Omental fat pad (tissue), 4 donors: ENCODE measurements around the gene SIGLEC12. TPM values are rescaled to one million over a fixed set of nuclear protein-coding genes. Genes with fewer than 3 reads are reported as not detected.
"Not testable (repeated sequence)": the region's sequence is repeated elsewhere in the genome, so short reads cannot be mapped to it uniquely, and the experiment has no call there.

Source experiments
- ATAC-seq: fragments of 150-250 bp; one replicate; pipeline ENCODE4 v1.9.1; 2016; ENCODE audit warnings: mild to moderate bottlenecking, moderate library complexity; ENCODE audit not compliant: low FRiP score
- DNase-seq: peaks from one replicate; pipeline ENCODE4 v3.0.0-alpha.2; 2019; ENCODE audit warnings: low spot score
- total RNA-seq, 4 donors: library from RNA; depleted of rRNA; stranded (reverse); fragments of >200 nt; gene quantifications; one replicate each; pipeline ENCODE4 v1.1.0, GENCODE V29; 2016
- TF ChIP-seq, protein P1 (sequence below), 3 donors: fragments of 450-650 bp; IDR thresholded peaks; one replicate each; pipeline ENCODE4 v1.5.1; 2016 to 2017; ENCODE audit warnings: antibody characterized with exemption in 3 of 3, mild to moderate bottlenecking in 3 of 3, moderate library complexity in 2 of 3

The SIGLEC12 gene
- total RNA-seq, 4 donors from 2014 or later: 1.1 TPM; not detected in 2

DNA sequence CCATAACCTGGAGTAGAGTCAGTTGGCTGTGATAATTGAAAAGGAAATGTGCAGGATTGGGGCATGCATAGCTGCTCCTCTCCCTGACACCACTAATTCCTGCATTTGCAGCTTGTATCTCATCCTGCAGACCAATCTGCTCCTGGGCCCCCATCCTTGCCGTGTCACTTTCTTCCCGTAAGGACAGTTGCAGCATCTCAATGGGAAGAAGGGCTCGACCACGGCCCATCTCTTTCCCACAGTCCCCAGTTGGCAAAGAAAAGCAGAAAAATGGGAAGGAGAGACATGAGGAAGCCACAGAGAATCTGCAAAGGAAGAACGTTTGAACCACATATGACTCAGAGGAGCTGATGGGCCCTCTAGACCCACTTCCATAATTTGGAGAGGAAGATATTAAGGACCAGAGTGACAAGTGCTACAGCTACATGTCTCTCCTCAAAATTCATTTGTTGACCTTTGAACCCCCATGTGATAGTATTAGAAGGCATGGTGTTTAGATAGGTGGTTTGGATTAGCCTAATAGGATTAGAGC lies 1.8 kb upstream of the SIGLEC12 start:
- TF ChIP-seq, protein P1, sequence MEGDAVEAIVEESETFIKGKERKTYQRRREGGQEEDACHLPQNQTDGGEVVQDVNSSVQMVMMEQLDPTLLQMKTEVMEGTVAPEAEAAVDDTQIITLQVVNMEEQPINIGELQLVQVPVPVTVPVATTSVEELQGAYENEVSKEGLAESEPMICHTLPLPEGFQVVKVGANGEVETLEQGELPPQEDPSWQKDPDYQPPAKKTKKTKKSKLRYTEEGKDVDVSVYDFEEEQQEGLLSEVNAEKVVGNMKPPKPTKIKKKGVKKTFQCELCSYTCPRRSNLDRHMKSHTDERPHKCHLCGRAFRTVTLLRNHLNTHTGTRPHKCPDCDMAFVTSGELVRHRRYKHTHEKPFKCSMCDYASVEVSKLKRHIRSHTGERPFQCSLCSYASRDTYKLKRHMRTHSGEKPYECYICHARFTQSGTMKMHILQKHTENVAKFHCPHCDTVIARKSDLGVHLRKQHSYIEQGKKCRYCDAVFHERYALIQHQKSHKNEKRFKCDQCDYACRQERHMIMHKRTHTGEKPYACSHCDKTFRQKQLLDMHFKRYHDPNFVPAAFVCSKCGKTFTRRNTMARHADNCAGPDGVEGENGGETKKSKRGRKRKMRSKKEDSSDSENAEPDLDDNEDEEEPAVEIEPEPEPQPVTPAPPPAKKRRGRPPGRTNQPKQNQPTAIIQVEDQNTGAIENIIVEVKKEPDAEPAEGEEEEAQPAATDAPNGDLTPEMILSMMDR (IDR thresholded peaks at IDR 0.05): no peak
- ATAC-seq (no peak), DNase-seq (no peak)

DNA sequence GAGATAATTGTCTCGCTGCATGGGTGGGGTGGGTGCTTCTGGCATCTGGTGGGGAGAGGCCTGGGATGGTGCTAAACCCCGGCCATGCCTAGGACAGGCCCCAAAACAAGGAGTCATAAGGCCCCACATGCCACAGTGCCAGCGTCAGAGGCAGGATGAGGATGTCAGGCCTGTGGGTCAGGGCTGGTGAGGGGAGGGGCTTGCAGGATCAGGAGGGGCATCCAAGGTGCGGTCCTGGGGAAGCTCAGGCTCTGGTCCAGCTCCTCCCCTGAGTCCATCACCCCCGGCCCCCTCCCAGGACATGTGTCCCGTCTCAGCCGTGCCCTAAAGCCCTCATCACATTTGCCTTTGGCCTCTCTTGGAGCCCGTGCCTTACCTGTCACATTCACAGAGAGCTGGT lies 669 bp downstream of the SIGLEC12 start:
- DNase-seq, ATAC-seq: not testable (repeated sequence)

DNA sequence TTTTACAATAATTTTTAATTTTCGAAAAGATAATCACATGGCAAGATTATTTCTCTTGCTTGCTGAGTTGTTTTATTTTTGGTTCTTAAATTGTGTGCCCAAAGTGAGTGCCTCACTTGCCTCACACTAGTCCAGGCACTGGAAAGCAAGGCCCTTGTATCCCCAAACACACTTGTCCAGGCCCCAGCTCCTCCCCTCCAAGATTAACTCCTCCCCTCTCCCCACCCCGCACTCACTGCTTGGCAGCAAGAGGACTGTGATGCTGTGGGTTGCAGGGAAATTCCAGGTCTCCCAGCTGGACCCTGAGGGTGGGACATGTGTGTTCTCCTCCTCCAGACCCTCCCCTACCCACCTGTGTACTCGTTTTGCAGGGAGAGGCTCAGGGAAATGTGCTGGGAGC lies 3.9 kb downstream of the SIGLEC12 start:
- DNase-seq (no peak), ATAC-seq (no peak)
- TF ChIP-seq, protein P1 (IDR thresholded peaks at IDR 0.05): no peak

DNA sequence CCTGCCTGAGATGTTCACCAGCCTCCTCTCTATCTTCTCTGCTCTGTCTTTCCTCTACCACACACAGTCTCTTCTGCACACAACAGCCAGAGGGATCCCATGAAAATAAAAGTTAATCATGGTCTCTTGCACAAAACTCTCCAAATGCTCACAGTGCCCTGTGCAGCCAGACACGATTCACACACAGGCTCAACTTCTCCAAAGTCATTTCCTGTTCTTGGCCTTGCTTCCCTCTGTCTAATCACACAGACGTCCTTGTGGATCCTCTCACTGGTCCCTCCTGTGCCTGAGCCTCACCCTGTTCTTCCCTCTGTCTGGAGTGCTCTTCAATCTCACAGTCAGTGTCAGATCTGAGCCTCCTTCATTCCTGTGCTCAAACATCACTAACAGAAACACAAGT lies 7.8 kb downstream of the SIGLEC12 start:
- TF ChIP-seq, protein P1 (IDR thresholded peaks at IDR 0.05): no peak
- ATAC-seq (no peak), DNase-seq (no peak)

DNA sequence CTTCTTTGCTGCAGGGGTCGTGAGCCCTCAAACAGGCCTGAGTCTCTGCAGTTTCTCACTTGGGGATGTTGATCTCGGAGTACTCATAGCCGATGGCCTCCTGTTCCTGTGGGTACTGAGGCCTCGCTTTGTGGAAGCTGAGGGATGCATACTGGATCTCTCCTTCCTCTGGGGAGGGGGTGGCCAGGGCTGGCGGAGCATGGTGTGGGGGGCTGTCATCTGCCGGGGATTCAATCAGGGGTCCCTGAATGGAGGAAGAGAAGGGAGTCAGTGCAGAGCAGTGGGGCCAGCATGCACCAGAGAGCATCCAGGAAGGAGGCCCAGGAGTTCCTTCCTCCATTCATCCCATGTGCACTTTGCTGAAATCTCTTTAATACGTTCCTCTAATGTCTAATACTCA lies 10.0 kb downstream of the SIGLEC12 start:
- TF ChIP-seq, protein P1 (IDR thresholded peaks at IDR 0.05): no peak
- DNase-seq: no peak
- ATAC-seq: no peak

DNA sequence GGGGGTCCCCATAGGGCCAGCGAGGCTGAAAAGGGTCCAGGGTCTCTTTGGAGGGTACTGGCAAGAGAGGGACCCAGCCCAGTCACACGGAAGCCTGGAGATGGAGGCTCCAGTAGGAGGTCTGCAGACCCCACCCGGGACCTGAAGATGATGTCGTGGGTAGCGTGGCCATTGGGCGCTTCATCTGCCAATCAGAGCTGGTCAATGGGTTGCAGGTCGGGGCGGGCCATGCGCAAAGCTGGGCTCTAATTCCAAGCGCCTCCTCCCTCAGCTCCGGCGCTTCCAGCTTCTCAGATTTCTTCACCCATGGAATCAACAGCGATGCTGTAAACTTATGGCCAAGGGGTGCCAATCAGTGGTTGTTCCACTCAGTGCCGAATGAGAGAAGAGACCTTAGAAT lies 10.9 kb downstream of the SIGLEC12 start:
- ATAC-seq: no peak
- no peak for DNase-seq
- TF ChIP-seq, protein P1 (IDR thresholded peaks at IDR 0.05): no peak

DNA sequence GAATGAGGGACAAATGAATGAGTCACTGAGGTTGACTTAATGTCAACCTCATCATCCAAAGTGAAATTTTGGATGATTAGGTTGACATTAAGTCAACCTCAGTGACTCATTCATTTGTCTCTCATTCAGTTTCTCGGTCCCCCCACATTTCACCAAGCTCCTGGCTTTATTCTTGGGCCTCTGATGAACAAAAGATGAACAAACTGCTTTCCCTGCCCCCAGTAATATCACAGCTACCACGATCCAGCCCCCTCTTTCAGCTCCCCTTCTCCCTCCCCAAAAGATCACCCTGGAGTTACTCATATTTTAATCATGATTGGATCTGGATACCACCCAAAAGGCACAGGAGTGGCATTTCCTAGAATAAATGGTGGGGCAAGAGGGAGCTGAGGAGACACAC lies 12.5 kb downstream of the SIGLEC12 start:
- no peak for ATAC-seq
- TF ChIP-seq, protein P1 (IDR thresholded peaks at IDR 0.05): no peak

DNA sequence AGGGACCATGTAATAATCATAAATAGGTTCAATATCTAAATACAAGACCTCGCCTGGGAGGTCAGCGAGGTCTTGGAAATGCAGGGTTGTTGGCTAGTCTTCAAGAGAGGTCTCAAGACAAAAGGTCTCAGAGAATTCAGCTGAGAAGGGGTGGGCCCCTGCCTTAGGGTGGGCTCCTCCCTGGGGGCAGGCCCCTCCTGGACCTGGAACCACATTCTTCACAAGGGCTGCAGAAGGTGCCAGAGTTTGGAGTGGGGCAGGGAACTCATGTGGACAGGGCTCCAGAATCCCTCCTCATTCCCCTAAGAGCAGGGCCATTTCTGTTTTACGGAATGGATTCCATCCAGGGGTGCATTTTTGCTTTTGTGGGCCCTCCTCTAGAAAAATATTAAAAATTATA lies 13.1 kb downstream of the SIGLEC12 start:
- TF ChIP-seq, protein P1 (IDR thresholded peaks at IDR 0.05): no peak
- DNase-seq (no peak), ATAC-seq (no peak)

More for the DNA sequence above, 12.5 kb downstream of the SIGLEC12 start:
- DNase-seq: no peak
